Activated naive CD8-positive, alpha-beta T cell treated with anti-CD3 and anti-CD28 coated beads, Interleukin-2, amount 10 ng/mL, durations not matched to agents 7 days and 5 days (primary cell): ENCODE data around the gene GNL2. TPM values are rescaled to one million over a fixed set of nuclear protein-coding genes. Genes with fewer than 3 reads are reported as not detected.

ENCODE experiments used
- total RNA-seq, 2 experiments: library from RNA; stranded (reverse); gene quantifications; one replicate each; pipeline ENCODE4 v1.2.3, GENCODE V29; 2021

The GNL2 gene
- total RNA-seq, 2 experiments from 2014 or later = 45.2 to 46.9 TPM

Other genes with a start within 250 kb of the GNL2 start
- gene ZC3H12A, start 121.4 kb downstream of the GNL2 start, total RNA-seq = 10 to 100 TPM; 31.0 to 34.6 TPM
- 10 to 100 TPM; 73.8 to 80.6 TPM for gene MEAF6, start 81.2 kb downstream of the GNL2 start, total RNA-seq
- gene SNIP1, start 41.6 kb downstream of the GNL2 start, total RNA-seq = 10 to 100 TPM; 29.3 to 32.3 TPM
- gene DNALI1, start 39.0 kb downstream of the GNL2 start, total RNA-seq = under 1 TPM in 1 of 2 experiments, not detected in 1; 0.11 TPM
- gene RSPO1, start 39.0 kb upstream of the GNL2 start, total RNA-seq = not detected
- gene CDCA8, start 96.6 kb upstream of the GNL2 start, total RNA-seq = 10 to 100 TPM; 64.7 to 67.0 TPM
- gene EPHA10, start 169.2 kb upstream of the GNL2 start, total RNA-seq = not detected
- 1 to 10 TPM; 1.3 to 1.4 TPM for gene MANEAL, start 197.9 kb upstream of the GNL2 start, total RNA-seq
- 10 to 100 TPM; 15.4 to 18.0 TPM for gene C1orf122, start 211.9 kb upstream of the GNL2 start, total RNA-seq
- 10 to 100 TPM; 13.3 to 14.1 TPM for gene YRDC, start 212.3 kb upstream of the GNL2 start, total RNA-seq